IPS-11a (cell line): ENCODE results near the gene CEP70.
"Not testable (repeated sequence)": the region's sequence is repeated elsewhere in the genome, so short reads cannot be mapped to it uniquely, and the experiment has no call there.

Experiments
- H3K4me3 ChIP-seq: one replicate; pipeline ENCODE4 v1.5.1; 2013; ENCODE audit warnings: low read depth, low read length, control low read depth

Gene CEP70

GRCh38 chr3:138513090-138513843 is 80.8 kb downstream of the CEP70 start:
- H3K4me3 ChIP-seq, result no peak overlapping the region

- no peak overlapping the region for H3K4me3 ChIP-seq
Observed at GRCh38 chr3:138511945-138512344, 82.1 kb downstream of the CEP70 start.

GRCh38 chr3:138509586-138509985 is 84.5 kb downstream of the CEP70 start:
- H3K4me3 ChIP-seq, result no peak overlapping the region

- no peak overlapping the region for H3K4me3 ChIP-seq
Observed at GRCh38 chr3:138507524-138507923, 86.5 kb downstream of the CEP70 start.

- H3K4me3 ChIP-seq, result no peak overlapping the region
Observed at GRCh38 chr3:138498991-138499390, 95.1 kb downstream of the CEP70 start.

- H3K4me3 ChIP-seq, result no peak overlapping the region
Observed at GRCh38 chr3:138497851-138498250, 96.2 kb downstream of the CEP70 start.

GRCh38 chr3:138497021-138497420 is 97.0 kb downstream of the CEP70 start:
- H3K4me3 ChIP-seq, result no peak overlapping the region

- no peak overlapping the region for H3K4me3 ChIP-seq
Observed at GRCh38 chr3:138496436-138496835, 97.6 kb downstream of the CEP70 start.

GRCh38 chr3:138495638-138496037 is 98.4 kb downstream of the CEP70 start:
- H3K4me3 ChIP-seq, result not testable (repeated sequence)

- H3K4me3 ChIP-seq, result no peak overlapping the region
Observed at GRCh38 chr3:138494607-138494929, 99.5 kb downstream of the CEP70 start.

GRCh38 chr3:138493804-138494606 is 100.1 kb downstream of the CEP70 start:
- no peak overlapping the region for H3K4me3 ChIP-seq

- H3K4me3 ChIP-seq, result no peak overlapping the region
Observed at GRCh38 chr3:138492980-138493675, 100.9 kb downstream of the CEP70 start.

- no peak overlapping the region for H3K4me3 ChIP-seq
Observed at GRCh38 chr3:138491971-138492370, 102.1 kb downstream of the CEP70 start.

GRCh38 chr3:138486580-138486979 is 107.5 kb downstream of the CEP70 start:
- not testable (repeated sequence) for H3K4me3 ChIP-seq

GRCh38 chr3:138484672-138485071 is 109.4 kb downstream of the CEP70 start:
- H3K4me3 ChIP-seq, result not testable (repeated sequence)

GRCh38 chr3:138479438-138479863 is 114.6 kb downstream of the CEP70 start:
- H3K4me3 ChIP-seq, result no peak overlapping the region

- no peak overlapping the region for H3K4me3 ChIP-seq
Observed at GRCh38 chr3:138477801-138478200, 116.3 kb downstream of the CEP70 start.

- H3K4me3 ChIP-seq, result no peak overlapping the region
Observed at GRCh38 chr3:138477120-138477519, 116.9 kb downstream of the CEP70 start.

GRCh38 chr3:138476526-138476925 is 117.5 kb downstream of the CEP70 start:
- no peak overlapping the region for H3K4me3 ChIP-seq

GRCh38 chr3:138474163-138474562 is 119.9 kb downstream of the CEP70 start:
- H3K4me3 ChIP-seq, result no peak overlapping the region

GRCh38 chr3:138473391-138473790 is 120.7 kb downstream of the CEP70 start:
- H3K4me3 ChIP-seq, result no peak overlapping the region
